SU-DHL-6 (cell line): ENCODE data around the gene EXOSC10.

Experiments
- CTCF ChIP-seq: fragments of 200-600 bp; sonication (generic); IDR thresholded peaks from one replicate; pipeline ENCODE4 v1.5.1; 2017; ENCODE audit warnings: antibody characterized with exemption, mild to moderate bottlenecking, low read length, moderate library complexity; ENCODE audit not compliant: insufficient read depth, poor library complexity, severe bottlenecking
- EZH2phosphoT487 ChIP-seq: fragments of 200-600 bp; sonication (generic), shearing (Covaris generic); conservative IDR thresholded peaks from 2 replicates; pipeline ENCODE4 v1.6.1; 2018; ENCODE audit warnings: mild to moderate bottlenecking, antibody characterized with exemption, low read length, moderate library complexity, mixed read lengths

GRCh38 chr1:11129649-11130390 is 30.2 kb upstream of the EXOSC10 start:
- no peak for TF ChIP-seq CTCF
- no peak for TF ChIP-seq EZH2phosphoT487
